HG03378 (cell line): Measurements from ENCODE around the gene AFF2.

Experiments used
- ATAC-seq: cut with Tn5 transposase; IDR thresholded peaks from one replicate; pipeline ENCODE4 v1.9.1; 2021; ENCODE audit warnings: mild to moderate bottlenecking, moderate library complexity; ENCODE audit not compliant: unreplicated experiment

Gene AFF2

DNA sequence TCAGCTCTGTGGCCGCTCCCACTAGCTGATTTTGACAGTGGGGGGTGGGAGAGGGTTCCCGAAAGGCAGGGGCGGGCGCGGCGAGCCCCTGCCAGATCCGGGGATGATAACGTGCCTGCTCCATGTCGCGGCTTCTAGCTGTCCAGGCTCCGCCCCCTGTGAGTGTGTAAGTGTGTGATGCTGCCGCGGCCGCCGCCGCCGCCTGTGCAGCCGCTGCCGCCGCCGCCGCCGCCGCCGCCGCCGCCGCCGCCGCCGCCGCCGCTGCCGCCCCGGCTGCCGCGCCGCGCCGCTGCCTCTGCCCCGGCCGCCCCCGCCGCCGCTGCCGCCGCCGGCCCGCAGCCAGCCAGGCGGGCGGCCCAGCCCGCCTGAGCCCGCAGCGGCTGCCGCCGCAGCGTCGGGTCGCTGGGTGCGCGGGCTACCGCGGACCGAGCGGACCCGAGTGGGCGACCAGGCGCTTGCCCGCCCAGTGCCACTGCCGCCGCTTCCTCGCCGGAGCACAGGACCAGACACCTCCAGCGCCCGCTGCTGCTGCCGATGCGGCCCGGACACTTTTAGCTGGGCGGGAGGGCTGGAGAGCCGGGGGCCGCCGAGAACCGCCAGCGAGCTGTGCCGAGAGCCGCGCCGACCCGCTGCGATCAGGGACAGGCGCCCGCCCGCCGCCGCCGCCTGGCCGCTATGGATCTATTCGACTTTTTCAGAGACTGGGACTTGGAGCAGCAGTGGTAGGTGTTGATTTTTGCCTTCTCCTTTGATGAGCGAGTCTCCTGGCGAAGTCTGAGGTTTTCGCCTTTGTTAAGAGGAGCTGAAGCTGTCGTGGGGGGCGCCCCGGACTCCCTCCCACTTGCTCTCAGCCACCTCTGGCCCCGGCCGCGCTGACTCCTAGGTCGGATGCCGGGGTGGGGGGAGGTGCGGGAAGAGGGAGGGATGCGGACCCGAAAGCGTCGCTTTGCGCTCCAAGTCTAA is at the start of gene AFF2:
AFF2 (plus strand) TSS at position 195 of the 963 bp plus-strand sequence; CDS start at position 676, 481 bp downstream.
- ATAC-seq, result no peak

DNA sequence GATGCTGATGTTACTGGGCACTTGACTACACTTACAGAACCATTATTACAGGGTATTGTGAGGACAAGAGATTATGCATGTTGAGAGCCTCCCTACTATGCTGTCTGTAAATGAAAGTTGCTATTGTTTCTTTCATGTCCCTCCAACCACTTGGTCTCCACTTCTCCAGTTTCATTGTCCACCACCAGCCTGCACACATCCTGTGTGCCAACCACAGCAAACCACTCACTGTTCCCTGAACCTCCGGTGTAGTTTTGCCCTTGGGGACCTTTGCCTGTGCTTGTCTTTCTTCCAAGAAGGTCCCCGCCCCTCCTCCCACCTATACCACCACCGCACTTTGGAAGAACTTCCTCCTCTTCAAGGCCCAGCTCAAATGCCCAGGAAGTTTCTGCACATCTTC is 43.1 kb upstream of the AFF2 start:
- peak; percentile 34 for ATAC-seq

DNA sequence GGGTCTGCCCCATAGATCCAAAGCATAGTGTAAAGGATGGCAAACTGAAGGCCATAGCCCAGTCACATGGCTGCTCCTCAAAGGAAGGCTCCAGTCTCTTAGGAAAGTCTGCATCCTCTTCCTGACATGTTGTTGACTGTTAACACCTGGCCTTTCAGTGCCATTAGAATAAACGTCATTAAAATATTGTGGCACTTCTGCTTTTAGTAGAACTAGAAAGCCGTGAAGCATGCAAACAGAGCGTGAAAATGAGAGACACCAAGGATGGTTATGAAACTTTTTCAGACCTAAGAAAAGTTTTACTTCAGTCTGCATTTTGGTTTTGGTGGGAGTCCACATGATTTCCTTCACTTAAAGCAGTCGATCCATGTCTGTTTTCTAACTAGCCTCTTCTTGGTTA is 41.1 kb upstream of the AFF2 start:
- ATAC-seq, result peak; percentile 94

DNA sequence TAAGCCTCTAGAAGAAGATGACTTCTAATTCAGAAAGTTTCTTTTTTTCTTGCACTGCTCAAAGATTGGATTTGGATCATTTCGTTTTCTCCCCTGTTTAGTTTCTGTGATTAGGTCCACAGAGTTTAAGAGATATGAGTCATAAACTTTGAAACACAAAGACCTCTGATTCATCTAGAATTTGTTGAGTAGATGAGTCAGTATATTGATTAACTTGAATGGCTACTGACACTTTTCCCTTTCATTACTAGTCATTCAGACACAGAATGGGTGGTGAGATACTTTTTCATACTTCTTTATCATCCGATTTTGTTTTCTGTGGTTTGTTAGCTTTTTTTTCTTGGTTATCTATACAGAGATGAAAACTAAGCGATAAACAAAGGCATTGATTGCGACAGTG is 34.1 kb upstream of the AFF2 start:
- ATAC-seq, result peak; percentile 97

DNA sequence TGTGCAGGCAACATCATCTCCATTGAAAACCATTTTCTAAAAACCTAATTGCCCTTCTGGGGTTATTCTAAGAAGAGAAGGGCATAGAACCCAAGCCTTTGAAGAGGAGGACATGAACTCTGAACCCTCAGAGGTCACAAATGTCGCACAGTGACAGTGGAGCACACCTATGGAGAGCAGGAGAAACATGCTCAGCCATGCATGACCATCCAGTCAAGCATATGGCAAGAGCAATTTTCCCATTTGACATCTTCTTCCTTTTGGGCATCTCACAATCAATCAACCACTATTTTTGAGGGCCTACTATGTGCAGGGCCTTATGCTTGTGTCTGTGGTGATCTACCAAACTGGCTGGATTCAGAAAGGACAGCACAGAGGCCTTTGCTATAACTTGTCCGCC is 30.1 kb upstream of the AFF2 start:
- ATAC-seq, result no peak

DNA sequence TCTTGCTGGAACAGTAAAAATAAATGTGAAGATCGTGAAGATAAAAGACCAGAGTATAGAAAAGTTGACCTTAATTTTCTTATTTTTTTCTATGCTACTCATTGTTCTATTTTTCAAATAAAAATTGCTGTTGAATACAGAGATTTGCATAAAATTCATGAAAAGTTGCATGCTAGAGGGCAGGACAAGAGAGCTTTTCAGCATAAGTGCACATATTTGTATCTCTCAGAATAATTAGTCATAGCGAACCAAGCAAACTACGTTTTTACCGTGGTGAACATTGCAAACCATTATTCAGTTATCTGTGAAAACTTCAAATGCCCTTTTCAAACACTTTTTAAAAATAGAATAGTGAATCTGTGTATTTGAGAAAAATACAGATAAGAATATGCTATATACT is 26.4 kb upstream of the AFF2 start:
- ATAC-seq, result no peak

DNA sequence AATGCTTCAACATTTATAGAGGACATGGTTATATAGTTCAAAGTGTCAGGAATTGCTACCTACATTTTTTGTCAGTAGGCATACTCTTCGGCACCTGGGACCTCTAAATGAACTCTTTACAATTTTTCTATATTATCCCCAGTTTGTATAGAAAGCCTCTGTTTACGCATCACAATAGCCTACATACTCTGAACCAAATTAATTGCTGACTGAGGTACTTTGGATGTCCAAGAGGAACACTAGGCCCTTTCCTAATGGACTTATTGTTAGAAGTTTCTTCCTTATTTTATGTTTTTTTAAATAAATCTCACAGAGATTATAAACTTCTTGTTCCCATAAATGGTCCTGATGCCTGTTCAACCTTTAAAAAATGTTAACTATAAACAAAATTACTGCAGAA is 8.4 kb upstream of the AFF2 start:
- ATAC-seq, result no peak

DNA sequence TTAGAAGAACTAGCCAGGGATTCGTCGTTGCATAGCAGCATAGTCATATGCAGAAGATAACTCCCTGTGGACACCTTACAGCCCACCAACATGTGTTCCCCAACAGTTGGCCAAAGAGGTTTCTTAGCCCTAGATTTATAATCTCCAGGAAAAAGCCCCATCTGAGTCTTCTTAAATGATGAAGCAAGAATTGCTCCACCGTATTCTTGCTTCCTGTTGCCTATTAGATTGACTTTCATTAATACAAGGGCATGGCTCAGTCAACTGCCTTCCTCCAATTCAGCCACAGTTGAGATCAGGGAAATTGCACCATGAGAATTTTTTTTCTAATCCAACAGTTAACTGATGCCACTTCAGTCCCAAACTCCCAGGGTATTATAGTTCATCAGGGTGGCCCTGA is 5.2 kb upstream of the AFF2 start:
- ATAC-seq, result no peak

DNA sequence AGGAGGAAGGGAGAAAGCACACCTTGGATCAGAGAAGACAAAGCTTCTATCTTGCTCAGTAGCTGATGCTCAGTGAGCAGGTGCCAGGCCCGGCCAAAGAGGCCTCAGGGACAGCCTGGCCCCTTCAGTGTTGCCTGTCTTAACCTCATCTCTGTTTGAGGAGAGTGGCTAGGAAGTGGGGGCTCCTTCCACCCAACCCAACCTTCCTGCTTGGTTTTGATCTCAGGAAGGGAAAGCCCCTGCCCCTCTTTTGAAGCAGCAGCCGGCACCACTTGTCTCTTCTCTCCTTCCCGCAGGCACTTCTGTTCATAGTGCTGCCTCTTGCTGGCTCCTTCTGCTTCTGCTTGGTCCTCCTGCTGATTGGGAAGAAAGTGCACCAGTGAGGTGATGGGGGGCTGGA is 2.4 kb upstream of the AFF2 start:
- no peak for ATAC-seq

DNA sequence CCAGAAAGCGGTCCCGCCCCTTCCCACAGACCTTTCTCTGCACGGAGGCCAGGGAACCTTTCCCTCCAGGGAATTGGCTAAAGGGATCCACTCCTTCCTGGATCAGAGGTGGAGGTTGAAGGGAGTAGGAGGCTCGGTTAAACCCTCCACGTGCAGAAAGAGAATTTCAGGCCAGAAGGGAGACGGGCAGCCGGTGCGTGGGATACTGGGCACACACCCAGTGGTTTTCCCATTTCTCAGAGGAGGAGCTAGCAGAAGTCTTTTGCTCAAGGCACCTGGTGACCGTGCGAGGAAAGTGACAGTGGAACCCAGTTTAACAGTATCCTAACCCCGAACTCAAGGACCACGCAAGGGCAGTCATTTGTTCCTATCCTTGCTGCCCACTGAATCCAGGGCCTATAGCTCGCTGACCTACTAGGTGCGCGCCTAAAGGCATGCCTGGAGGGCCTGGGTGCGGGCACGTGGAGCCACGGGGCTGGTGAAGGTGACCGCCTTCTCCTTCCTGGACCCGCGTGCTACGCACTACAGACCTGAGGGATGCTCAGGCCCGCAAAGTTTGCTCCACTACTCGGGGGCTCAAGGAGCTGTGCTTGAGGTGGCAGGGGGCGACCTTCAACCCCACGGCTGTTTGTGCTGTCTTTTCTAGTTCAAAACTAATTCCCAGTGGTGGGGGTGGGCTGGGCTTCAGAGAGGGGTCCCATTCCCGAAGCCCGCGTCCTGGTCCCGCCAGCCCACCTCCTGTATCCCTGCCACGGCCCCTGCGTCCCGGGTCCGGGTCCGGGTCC is 587 bp upstream of the AFF2 start:
- ATAC-seq, result no peak

DNA sequence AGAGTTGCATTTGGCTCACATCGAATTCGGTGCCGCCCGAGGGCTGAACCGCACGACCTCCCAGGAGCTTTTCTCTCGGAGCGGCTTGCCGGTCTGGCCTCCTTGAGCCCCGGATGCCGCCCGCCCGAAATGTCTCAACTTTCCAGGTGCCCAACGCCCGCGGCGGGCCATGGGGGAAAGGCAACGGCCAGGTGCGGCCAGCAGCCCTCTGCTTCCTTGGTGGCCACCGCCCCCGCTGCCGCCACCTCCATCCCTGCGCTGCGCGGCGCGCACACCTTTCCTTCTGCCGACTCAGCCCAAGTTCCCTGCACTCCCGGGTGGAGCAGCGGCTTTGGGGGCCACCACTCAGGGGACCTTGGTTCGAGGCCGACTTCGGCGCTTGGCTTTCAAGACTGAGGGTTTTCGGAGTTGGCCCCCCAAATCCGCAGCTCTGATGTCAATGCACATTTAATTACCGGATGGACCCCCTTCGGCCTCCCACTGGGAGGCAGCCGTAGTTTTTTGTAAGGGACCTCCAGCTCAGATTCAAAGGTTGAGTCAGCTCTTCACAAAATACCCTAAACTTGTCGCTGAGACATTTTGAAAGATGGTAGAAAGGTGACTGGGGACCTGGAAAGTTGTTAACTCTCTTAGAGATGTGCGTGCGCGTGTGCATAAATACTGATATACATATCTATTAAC is 1.1 kb downstream of the AFF2 start:
- no peak for ATAC-seq

DNA sequence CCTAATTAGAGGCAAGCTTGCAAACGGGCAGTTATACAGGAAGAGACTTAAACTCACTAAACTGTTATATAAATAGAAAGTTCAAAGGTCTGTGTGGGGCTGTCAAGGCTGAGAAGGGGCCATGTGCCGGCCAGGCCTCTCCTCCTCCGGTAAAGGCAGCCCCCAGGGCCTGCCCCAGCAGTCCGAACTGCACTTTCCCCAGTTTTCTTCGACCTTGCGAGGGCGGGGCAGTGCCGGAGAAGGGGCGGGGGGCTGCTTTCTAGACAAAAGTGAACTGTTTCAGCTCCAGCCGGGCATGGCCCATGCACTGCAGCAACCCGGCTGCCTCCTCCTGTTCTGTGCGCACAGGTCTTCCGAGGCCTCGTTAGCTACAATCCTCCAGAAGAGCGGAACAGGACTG is 4.1 kb downstream of the AFF2 start:
- no peak for ATAC-seq

DNA sequence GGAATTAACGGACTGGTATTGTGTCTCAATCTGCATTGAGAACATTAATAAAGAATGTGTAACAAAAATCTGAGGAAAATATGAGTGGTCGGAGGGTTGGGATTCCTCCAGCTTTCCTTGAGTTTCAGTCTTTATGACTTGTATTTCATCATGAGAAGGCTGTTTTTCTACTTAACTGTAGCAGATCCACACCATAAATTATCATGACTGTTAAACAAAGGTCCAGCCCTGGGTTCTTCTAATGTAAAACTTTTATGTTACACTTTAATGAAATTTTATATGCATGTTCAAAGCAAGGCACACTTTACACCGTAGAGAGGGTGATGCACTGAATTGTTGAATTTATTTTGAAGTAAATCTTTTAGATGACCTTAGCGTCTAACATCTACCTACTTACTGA is 7.0 kb downstream of the AFF2 start:
- ATAC-seq, result no peak

DNA sequence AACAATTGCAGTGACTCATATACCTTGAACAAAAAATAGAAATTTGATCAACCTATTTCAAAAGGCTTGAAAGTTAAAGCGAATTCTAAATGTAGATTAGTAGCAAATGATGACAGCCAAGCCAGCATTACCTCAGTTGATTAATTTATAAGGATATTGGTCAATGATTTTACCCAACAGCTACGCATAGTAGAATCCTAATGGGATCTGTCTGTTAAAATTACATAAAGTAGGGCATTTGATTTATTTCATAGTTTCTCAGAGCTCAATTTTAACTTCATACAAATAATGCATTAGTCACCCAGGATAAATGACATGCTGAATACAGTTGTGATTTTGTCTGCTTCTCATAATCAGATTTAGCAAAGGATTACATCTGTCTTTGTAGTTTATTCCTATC is 12.0 kb downstream of the AFF2 start:
- no peak for ATAC-seq

DNA sequence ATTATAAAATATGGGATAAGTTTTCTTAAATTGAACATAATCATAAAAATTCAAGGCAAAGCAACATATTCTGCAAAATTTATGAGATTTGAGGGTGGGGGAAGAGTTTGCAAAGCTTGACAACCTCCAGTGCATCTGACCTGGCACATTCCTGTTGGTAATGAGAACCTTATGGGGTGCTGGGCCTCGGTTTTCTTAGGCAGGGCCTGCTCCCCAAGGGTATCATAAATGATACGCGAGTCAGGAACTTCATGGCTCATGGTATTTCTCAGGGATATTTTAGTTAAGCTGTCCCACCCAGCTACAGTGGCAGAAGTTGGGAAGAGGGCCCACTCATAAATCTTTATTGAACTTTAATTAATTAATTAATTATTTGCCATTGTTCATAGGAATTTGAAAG is 13.2 kb downstream of the AFF2 start:
- ATAC-seq, result no peak

DNA sequence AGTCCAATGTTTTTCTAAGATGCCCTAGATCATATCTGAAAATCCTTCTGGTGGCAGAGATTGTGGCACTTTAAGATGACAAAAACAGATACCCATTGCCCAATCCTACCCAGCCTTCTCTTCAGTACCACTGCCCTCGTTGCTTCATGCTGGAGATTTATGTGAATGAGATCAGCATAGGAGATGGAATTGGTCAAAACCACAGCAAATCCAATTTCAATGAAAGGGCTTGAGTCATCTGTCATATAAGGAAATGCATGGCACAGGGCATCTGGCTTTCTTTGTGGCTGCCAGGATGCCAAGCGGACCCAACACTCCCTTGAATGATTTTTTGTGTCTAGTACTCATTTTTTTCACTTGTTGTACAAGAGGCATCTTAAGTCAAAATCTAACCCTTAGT is 16.8 kb downstream of the AFF2 start:
- no peak for ATAC-seq

DNA sequence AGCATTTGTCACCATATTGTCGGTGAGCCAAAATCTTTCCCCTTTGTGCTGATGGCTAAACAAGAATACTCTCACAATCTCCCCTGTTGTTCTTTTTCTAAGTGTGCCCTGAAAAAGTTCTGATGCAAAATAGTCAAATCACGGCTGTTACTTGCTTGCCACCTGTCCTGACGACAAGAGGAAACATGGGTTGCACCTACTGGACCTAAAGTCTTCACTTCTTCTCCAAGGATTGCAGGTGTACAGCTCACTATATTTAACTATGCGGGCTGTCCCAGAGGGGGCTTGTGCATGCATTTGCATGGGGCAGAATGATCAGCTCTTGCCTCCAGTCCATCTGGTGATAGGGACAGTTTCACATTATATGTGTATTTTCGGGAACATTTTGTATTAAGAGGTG is 21.6 kb downstream of the AFF2 start:
- ATAC-seq, result no peak

DNA sequence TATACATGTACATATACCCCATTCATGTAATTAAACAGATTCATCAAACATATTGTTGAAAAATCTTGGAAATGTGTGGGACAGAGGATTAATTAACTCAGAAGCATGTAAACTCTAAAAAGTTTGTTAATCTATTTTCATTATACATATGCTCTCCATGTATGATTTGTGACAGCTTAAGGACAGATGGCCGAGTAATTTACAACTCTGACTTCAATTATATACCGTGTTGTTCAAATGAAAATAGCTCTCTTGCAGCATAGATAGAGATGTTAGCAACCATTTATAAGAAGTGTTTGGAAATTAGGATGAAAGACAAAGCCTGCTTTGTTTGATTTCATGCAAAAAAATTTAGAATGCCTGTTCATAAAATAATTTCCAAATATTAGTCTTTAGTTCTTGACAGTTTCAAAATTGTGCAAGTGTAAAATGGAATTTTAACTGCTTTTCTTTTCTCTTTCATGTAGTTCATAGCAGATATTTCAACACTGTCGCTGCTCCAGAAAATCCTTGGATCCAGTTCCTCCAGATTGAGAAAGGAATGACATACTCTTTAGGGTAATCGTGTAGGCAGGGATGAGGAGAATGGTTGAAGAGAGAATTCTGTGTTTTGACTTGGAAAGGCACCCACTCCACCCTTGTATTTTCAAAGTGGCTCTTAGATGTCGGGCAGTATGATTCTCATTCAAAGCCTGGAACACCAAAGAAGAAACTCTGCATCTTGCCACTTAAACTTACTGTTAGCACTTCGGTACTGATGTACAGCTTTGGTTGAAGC is 23.1 kb downstream of the AFF2 start:
- ATAC-seq, result no peak

DNA sequence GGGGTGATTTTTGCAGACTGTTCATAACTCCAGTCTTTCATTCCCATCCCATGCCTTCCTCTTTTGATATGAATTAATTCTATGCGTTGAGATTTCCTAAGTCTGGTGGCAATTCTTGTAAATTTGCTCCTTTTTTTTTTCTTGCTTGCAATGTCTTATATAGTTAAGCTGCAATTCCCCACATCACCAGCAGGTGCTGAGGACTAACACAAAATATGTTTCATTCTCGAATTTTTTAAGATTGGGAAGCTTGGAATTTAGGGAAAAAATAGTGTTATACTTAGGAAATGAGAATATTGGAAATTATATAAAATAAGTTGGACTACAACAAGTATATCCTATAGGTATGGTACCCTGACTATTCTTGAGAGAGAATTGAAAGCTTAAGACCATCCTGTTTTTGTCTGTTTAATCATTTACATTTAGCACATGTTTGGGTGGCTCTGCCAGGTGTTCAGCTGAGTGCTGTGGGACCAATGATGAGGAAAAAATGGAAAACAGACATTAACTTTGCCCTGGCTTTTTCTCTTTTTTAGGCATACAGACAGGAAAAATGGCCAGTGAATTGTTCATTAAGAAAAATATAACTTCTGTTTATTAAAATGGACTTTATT is 30.2 kb downstream of the AFF2 start:
- no peak for ATAC-seq

DNA sequence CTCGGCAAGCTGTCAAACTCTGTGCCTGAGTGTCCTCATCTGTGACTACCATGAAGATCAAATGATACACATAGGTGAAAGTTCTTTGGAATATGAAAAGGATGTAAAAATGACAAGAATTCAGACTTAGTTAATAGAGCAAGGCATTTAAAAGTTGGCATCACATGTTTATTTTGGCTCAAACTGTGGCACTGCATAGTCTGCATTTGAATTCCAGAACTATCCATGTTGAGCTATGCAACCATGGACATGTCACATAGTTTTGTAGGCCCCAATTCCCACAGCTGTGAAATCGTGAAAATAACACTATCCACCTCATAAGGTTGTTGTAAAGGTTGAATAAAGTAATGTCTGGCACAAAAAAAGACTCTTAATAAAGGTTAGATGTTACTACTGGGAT is 33.9 kb downstream of the AFF2 start:
- ATAC-seq, result no peak
